ENCODE results near the gene SBNO2.

DNA sequence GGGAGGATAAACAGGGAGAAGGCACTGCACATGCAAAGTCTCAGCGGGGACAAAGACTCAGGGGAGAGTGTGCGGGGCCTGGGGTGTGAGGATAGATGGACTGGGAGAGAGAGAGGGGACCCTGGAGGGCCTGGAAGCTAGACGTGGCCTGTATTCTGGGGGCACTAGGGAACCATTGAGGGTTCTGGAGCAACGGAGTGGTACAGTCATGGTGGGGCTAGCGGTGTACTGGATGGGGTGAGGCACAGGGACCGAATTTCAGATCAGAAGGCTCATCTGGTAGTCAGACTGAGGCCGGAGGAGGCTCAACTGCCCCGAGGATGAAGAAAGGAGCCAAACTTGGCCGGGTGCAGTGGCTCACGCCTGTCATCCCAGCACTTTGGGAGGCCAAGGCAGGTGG lies 8.0 kb upstream of the SBNO2 start:
- TF ChIP-seq, protein P1, sequence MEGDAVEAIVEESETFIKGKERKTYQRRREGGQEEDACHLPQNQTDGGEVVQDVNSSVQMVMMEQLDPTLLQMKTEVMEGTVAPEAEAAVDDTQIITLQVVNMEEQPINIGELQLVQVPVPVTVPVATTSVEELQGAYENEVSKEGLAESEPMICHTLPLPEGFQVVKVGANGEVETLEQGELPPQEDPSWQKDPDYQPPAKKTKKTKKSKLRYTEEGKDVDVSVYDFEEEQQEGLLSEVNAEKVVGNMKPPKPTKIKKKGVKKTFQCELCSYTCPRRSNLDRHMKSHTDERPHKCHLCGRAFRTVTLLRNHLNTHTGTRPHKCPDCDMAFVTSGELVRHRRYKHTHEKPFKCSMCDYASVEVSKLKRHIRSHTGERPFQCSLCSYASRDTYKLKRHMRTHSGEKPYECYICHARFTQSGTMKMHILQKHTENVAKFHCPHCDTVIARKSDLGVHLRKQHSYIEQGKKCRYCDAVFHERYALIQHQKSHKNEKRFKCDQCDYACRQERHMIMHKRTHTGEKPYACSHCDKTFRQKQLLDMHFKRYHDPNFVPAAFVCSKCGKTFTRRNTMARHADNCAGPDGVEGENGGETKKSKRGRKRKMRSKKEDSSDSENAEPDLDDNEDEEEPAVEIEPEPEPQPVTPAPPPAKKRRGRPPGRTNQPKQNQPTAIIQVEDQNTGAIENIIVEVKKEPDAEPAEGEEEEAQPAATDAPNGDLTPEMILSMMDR (IDR thresholded peaks at IDR 0.05), result no peak
- TF ChIP-seq POLR2A (IDR thresholded peaks at IDR 0.05), result no peak

Measured in vagina (tissue), 2 donors.